ENCODE data around the gene FCHO2.

FCHO2 gene

DNA sequence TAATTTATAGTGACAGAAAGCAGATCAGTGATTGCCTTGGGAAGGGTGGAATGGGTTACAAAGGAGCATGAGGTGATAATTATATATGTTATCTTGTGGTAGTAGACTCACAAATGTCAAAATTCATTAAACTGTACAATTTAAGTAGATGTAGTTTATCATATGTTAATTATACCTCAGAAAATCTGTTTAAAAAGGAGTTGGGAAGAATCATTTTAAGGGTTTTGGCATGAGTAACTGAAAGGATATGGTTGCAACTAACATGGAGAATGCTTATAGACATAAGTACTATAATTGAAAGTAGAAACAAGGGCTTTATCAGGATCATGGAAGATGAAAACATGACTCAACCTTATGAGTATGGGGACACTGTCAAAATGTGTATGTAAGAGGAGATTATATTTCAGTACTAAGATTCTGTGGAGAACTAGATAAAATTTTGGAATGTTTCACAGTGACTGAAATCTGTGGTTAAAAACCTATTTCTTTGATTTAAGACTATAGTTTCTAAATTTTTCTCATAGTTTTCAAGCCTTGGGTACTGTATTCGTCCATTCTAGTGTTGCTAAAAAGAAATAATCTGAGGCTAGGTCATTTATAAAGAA is 73.3 kb downstream of the FCHO2 start:
- no peak for DNase-seq (ENCODE audit: low read depth in 2 of 2)

DNA sequence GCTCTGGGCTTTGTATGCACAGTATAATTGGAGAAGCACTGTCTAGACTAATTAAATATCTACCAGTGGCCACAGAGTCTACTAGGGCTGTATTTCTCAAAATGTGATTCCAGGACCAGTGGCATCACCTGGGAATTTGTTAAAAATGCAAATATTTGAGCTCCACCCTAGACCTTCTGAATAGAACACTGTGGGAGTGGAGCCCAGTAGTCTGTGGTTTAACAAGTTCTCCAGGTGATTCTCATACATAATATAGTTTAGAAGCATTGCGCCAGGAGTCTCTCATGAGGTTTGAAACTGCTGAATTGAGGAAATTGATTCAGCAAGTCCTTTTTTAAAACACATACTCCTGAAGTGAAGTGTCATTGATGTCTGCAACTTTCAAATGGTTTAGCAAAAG is 74.7 kb downstream of the FCHO2 start:
- no peak for DNase-seq (ENCODE audit: low read depth in 2 of 2)

DNA sequence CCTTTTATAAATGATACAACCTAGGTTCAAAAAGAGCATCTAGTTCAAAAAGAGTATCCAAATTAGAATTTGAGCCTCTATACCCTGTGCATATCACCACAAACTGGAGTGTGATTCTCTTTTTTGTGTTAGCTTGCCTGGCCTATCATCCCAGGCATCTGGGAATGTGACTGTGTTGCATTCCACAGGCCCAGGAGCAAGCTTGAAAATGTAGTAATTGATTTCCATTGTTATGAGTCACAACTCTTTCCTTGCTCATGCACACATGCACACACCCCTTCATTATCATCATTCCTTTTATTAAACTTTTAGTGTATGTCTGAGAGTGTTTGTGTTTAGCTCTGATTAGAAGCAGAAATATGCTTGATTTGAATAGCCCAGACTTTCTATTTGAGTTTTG is 75.2 kb downstream of the FCHO2 start:
- no peak for DNase-seq (ENCODE audit: low read depth in 2 of 2)

DNA sequence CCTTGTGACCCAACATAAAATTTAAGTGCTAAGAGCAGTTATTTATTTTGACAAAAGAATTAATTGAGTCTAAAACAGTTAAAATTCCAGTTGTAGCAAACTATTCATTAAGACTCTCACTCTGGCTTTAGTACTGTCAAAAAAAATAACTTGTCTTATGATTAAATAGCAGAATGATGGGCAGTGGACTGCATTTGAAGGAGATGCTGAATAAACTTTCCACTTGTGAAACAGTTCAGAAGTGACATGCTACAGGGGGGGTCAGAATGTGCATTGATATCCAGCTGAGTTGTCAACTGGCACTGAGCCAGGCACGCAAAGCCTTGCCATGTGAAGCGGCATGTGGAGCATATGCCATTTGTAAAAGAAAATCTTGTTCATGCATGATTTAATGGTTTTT is 76.0 kb downstream of the FCHO2 start:
- no peak for DNase-seq (ENCODE audit: low read depth in 2 of 2)

DNA sequence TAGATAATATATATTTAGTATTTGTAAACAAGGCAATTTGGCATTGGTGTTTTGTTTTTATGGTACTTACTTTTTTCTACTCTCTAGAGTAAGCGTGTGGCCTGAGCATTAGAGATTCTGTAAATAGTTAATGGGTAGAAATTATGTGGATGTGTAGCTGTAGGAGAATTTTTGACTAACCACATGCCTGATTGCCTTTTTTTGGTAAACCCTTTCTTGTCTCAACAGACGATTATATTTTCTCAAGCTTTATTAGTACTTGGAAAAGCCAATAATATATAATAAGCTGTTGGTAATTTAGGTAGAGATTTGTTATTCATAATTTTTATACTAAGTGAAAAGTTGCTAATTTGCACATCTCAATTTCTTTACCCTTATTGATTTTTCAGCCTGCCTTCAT is 76.8 kb downstream of the FCHO2 start:
- DNase-seq (ENCODE audit: low read depth in 2 of 2), result no peak

DNA sequence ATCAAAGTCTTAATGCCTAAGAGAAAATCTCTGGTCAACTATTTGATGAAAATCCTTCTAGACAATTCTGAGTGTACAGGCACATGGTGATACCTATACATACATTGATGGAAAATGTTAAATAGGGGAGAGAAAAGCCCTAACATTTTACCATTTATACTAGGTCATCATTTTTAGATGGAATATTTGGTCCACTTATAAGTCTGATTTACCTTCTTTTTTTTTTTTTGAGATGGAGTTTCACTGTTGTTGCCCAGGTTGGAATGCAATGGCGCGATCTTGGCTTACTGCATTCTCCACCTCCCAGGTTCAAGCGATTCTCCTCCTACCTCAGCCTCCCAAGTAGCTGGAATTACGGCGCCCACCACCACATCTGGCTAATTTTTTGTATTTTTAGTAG is 81.7 kb downstream of the FCHO2 start:
- DNase-seq (ENCODE audit: low read depth in 2 of 2), result no peak

DNA sequence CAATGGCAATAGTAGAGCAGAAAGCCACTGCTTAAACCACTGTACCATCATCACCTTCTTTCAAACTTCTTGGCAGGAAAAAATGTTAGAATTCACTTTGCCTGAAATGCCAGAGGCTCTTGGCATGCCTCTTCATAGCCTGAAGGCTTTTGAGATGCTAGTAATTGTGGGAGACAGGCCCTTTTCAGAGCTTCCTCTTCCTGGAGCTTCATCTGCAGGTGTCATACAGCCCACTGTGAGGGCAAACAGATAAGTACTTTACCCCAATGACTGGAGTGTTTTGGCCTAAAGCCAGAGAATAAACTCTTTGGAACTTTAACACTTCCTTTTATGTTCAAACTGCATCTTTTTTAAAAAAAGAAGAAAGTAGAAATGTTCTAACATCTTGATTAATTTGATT is 83.2 kb downstream of the FCHO2 start:
- DNase-seq (ENCODE audit: low read depth in 2 of 2), result no peak

DNA sequence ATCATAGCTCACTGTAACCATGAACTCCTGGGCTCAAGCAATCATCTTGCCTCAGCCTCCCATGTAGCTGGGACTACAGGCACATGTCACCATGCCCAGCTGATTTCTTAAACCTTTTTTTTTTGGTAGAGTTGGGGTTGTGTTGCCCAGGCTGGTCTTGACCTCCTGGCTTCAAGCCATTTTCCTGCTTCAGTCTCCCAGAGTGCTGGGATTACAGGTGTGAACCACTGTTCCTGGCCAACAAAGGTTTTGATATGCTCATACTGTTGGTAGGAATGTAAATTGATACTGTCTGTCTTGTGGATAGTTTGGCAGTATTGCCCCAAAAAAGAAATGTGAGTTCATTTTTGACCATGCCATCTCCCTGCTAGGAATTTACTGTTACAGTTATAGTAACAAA is 87.2 kb downstream of the FCHO2 start:
- no peak for DNase-seq (ENCODE audit: low read depth in 2 of 2)

DNA sequence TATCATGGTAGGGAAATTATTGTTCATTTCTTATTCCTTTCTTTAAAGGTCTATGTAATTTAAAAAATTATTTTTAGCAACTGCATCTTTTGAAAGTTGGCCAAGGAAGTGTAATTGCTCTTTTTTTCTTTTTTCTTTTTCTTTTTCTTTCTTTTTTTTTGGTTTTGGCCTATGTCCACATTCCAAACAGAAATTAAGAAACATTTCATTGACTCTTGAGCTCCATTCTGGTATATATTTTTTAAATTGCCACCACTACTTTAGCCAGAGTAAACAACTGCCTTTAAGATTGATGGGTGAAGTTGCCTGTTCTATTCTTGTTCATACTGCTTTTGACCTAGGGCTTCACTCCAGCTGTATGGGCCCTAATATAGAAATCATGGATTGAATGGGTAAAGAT is 88.7 kb downstream of the FCHO2 start:
- no peak for DNase-seq (ENCODE audit: low read depth in 2 of 2)

DNA sequence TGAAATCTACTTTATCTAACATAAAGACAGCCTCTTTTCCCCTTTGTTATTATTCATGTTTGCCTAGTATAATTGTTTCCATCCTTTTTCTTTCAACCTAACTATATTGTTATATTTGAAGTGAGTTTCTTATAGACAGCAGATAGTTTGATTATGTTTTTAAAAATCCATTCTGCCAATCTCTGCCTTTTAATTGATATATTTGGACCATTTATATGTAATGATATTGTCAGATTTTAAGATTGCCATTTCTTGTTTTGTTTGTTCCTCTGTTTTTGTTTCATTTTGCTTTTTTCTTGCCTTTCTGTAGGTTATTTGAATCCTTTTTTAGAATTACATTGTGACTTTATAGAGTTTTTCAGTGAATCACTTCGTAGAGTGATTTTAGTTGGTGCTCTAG is 89.8 kb downstream of the FCHO2 start:
- DNase-seq (ENCODE audit: low read depth in 2 of 2), result no peak

DNA sequence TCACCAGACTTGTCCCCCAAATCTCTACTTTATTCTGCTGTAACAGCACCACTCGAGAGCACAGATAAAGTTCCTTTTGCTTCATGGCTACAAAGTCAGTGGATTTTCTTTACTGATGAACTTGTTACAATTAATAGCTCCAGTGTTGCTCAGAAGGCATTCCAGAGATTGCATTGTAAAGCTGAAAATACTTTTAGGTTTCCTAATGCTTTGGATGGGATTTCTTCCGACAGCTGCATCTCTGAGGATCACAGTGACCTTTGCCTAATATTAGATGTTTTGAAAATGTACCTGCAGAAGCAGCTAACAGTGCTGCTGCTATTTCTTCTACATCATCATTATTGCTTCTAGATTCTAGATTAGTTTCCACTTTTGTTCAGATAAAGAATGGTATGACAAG is 105.8 kb downstream of the FCHO2 start:
- no peak for DNase-seq (ENCODE audit: low read depth in 2 of 2)

DNA sequence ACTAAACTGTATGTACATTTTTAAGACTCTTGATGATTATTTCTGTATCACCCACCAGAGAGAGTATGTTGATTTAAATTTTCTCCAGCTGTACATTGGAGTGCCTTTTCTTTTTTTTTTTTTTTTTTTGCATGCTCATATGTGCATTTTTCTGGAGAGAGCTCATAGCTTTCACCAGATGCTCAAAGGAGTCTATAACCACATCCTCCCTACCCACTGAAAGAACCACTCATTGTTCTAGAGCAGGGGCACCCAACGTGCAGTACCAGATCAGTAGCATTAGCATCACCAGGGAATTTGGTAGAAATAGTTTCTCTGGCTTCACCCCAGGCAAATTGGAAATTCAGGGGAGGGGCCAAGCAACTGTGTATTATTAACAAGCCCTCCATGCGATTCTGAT is 110.6 kb downstream of the FCHO2 start:
- DNase-seq (ENCODE audit: low read depth in 2 of 2), result no peak

DNA sequence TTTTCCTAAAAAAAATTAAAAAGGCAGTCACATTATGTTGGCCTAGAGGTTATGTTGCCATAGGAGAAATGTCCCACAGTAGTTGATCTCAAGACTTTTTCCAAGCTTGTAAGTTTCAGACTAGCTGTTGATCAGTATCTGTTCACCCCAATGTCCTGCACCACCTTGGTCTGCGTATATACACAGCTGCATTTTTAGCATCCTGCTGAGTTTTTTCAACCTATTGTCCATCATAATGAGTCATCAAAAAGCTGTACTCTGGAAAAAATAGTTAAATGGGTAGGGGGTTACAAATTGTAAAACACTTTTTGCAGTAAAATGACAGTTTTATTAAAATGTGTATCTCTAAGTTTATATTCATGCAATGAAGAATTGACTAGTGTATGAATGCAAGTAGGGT is 111.4 kb downstream of the FCHO2 start:
- no peak for DNase-seq (ENCODE audit: low read depth in 2 of 2)

DNA sequence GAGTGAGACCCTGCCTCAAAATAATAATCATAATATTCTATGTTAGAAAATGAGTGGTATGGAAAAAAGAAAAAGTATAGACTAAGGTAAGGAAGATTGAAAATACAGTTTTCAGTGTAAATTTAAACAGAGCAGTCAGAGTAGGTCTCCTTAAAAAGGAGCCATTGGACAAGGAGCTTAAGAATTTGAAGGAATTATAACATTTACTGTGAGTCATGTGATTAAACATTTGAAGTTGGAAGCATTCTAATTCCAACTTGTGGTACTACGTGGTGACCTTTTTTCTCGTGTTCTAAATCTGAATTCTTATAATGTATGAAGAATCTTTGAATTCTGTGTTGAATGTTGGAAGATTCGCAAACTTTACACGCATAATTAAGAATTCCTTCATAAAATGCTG is 125.3 kb downstream of the FCHO2 start:
- no peak for DNase-seq (ENCODE audit: low read depth in 2 of 2)

DNA sequence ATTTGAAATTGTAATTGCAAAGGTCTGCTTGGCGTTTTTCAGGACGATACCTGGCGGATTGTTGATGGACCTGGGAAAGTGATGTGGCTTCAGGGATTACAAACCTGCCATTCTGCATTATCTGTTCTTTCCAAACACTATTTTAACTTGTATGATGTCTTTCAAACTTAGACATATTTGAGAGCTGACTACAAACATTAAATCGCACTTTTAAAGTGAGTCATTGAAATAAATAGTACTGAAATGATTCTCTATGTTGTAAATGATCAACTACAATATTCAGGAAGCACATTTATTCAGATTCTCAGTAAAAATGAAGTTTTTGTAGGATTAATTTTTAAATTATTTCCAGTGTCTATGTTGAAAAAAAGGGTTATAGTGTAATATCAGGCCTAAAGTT is 132.2 kb downstream of the FCHO2 start:
- no peak for DNase-seq (ENCODE audit: low read depth in 2 of 2)

DNA sequence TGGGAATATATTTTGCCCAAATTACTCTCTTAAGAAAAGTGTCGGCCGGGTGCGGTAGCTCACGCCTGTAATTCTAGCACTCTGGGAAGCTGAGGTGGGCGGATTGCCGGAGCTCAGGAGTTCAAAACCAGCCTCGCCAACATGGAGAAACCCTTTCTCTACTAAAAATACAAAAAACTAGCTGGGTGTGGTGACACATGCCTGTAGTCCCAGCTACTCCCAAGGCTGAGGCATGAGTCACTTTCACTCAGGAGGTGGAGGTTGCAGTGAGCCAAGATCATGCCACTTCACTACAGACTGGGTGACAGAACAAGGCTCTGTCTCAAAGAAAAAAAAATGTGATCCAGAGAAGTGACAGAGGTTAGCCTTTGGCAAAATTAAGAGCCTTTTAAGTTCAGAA is 138.1 kb downstream of the FCHO2 start:
- DNase-seq (ENCODE audit: low read depth in 2 of 2), result no peak

DNA sequence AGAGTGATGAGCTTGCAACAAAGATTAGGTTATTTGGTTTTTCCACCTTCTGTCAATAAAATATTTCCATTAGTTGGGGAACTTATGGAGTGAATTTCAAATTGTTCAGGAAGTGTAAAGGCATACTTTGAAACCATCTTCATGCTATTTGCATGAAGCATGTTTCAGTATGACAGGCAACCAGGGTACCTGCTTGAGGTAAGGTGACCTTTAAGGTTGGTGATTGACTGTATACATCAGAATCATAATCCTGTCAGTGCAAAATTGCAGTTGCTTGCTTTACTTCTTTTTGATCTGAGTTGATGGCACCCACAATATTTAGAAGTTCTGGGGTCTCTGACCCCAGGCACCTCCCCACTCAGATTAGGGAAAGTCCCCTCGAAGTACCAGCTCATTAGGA is 138.6 kb downstream of the FCHO2 start:
- no peak for DNase-seq (ENCODE audit: low read depth in 2 of 2)

DNA sequence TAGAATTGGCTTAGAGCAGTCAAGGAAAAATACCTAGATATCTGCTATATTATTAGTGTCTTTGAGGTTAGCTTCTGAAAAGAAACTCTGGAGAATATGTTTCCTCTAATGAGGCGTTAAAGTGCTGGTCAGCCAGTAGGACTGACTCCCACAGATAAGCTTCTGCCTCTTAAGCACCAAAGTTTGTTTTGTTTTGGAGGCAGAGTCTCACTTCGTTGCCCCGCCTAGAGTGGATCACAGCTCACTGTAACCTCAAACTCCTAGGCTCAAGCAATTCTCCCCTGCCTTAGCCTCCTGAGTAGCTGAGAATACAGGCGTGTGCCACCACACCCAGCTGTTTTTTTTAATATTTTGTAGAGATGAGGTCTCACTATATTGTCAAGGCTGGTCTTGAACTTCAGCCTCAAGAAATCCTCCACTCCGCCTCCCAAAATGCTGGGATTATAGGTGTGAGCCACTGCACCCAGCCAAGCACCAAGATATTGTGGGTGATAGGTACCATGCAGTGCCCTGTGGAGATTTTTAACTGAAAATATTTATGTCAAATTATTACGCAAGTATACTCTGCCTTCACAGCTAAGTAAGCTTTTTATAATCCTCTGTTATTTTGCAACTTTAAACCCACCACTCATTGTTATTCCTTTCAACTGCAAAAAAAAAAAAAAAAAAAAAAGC is 139.9 kb downstream of the FCHO2 start:
- DNase-seq (ENCODE audit: low read depth in 2 of 2), result no peak

DNA sequence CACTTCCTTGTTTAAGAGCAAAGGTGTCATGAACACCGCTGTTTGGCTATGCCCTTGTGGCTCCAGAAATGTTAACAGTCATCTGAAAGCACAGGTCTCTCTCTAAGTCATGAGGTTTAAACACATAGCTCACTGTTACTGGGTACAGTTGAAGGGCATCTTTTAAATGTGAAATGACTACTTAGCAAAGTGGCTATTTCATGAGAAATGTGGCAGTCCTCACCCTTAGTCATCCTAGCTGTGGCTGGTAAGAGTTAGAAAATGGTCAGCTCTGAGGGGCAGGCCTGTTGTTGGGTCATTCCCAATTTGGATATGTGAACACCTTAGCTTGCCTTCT is 140.4 kb downstream of the FCHO2 start:
- DNase-seq (ENCODE audit: low read depth in 2 of 2), result no peak

DNA sequence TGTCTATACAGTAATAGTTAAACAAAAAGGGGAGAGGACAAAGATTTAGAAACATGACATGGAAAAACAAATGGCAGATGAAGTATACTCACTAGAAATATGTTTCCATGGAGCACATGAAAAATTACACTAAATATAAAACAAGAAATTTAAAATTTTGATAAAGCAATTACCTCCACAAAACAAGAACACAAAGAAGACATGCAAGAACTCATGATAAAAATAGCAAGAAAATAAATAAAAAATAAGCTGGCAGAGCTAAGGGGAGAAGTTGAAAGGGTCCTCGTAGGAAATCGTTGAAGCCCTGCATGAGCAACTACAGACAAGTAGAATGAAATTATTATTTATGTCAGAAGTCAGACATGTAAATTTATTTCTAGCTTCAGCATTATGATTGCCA is 141.9 kb downstream of the FCHO2 start:
- DNase-seq (ENCODE audit: low read depth in 2 of 2), result no peak

DNA sequence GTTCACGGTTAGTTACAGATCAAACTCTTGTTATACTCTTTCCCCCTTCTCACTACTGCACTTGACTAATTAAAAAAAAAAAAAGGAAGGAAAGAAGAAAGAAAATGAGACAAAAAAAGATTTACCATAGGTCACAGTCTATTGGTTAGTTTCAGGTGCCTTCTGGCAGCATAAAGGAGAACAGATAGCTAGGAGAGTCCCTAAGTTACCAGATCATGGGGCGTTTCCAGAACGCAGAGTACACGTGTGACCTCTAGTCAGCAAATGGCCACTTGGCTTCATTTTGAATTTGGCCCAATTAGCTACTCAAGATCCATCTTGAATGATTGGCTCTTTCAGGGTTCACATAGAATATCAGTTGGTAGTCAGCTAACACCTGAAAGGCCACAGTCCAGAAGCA is 144.3 kb downstream of the FCHO2 start:
- no peak for DNase-seq (ENCODE audit: low read depth in 2 of 2)

DNA sequence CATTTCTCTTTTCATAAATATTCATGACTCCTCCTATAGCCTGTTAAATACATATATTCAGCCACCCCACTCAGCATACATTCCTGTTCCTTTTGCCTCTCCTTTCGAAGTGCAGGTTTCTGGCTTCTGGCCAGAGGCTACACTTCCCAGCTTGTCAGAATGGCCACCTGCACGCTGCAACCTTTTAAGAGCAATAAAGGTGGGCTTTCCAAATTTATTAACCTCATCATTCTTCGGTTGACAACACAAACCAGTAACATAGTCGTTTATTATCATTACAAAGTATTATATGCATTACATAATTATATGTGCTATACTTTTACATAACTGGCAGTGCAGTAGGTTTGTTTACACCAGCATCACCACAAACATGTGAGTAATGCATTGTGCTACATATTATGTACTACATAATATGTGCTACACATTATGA is 148.0 kb downstream of the FCHO2 start:
- DNase-seq (ENCODE audit: low read depth in 2 of 2), result no peak

DNA sequence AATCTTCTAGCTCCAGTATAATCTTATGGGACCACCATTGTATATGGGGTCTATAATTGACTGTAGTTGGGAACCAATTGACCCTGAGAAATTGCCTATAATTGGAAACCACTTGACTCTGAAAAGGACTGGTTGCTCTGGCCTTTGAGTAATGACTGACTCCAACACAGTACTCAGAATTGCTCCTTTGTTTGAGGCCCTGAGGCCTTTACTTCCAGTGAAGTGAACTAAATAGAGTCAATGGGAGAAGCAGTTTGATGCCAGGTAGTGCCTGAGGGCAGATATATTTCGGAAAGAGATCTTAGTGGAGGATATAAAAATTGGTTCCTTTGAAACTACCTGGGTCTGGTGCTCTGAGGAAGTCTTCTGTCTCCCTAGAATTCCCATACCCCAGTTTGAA is 148.5 kb downstream of the FCHO2 start:
- DNase-seq (ENCODE audit: low read depth in 2 of 2), result no peak

DNA sequence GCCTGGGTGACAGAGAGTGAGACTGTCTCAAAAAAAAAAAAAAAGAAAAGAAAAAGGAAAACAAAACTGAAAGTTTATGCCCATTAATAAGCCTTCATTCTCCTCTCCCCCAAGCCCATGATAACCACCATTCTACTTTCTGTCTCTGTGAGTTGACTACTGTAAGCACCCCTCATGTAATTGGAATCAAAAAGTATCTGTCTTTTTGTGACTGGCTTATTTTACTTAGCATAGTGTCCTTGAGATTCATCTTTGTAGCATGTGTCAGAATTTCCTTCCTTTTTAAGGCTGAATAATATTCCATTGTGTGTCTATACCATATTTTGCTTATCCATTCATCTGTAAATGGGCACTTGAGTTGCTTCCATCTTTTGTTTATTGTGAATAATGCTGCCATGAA is 150.5 kb downstream of the FCHO2 start:
- DNase-seq (ENCODE audit: low read depth in 2 of 2), result no peak
